Sigmoid colon (tissue), 7 donors: ENCODE results near the gene EHBP1L1. TPM values are rescaled to one million over a fixed set of nuclear protein-coding genes. Genes with fewer than 3 reads are reported as not detected.

Experiments used
- DNase-seq: peaks from one replicate; pipeline ENCODE4 v3.0.0-alpha.2; 2019
- H3K27ac ChIP-seq, 4 donors: fragments of 200-600 bp; sonication (generic); one replicate each; pipeline ENCODE4 v1.5.1; 2016 to 2019; ENCODE audit warnings: mild to moderate bottlenecking in 1 of 4
- H3K27me3 ChIP-seq, 3 donors: fragments of 200-600 bp; sonication (generic); one replicate each; pipeline ENCODE4 v1.5.1; 2019; ENCODE audit warnings: mild to moderate bottlenecking in 1 of 3
- H3K36me3 ChIP-seq, 4 donors: fragments of 200-600 bp; sonication (generic); one replicate each; pipeline ENCODE4 v1.5.1; 2016 to 2019
- H3K4me1 ChIP-seq, 4 donors: fragments of 200-600 bp; sonication (generic); one replicate each; pipeline ENCODE4 v1.5.1; 2017 to 2019
- H3K4me3 ChIP-seq, 4 donors: fragments of 200-600 bp; sonication (generic); one replicate each; pipeline ENCODE4 v1.5.1; 2017 to 2019; ENCODE audit warnings: mild to moderate bottlenecking in 2 of 4, moderate library complexity in 1 of 4
- H3K9me3 ChIP-seq, 4 donors: fragments of 200-600 bp in 3 of 4; sonication (generic) in 3 of 4; one replicate each; pipeline versions ENCODE4 v1.5.1 to v1.6.1; 2013 to 2019
- CTCF ChIP-seq, 4 experiments: fragments of 450-650 bp in 3 of 4; fragments of 200-600 bp in 1 of 4; IDR thresholded peaks; one replicate each; pipeline ENCODE4 v1.5.1; 2016 to 2019; ENCODE audit warnings: antibody characterized with exemption in 4 of 4, mild to moderate bottlenecking in 3 of 4, moderate library complexity in 2 of 4
- EP300 ChIP-seq, 4 donors: sonication (generic); formaldehyde crosslinking; IDR thresholded peaks; one replicate each; pipeline ENCODE4 v1.6.1; 2017; ENCODE audit warnings: antibody characterized with exemption in 4 of 4
- POLR2A ChIP-seq, 2 donors: fragments of 450-650 bp; IDR thresholded peaks; one replicate each; pipeline ENCODE4 v1.6.1; 2016; ENCODE audit warnings: antibody characterized with exemption in 2 of 2, mild to moderate bottlenecking in 2 of 2, moderate library complexity in 2 of 2
- POLR2AphosphoS5 ChIP-seq, 4 donors: sonication (generic); formaldehyde crosslinking; IDR thresholded peaks; one replicate each; pipeline ENCODE4 v1.6.1; 2017; ENCODE audit warnings: antibody characterized with exemption in 4 of 4
- WGBS, 2 donors: extraction: QIAGEN DNeasy Blood & Tissue Kit; methylation state at CpG; one replicate each; pipeline ENCODE4 v1.1.7; 2013; 5-methylcytosine and 5-hydroxymethylcytosine counted together
- intact Hi-C: fragments of 100-400 bp; cut with DNase I; formaldehyde crosslinking; loops from one replicate; pipeline ENCODE4 v1.15.1; 2023
- polyA plus RNA-seq, 3 donors: library from polyadenylated mRNA; stranded (reverse); fragments of 200-250 nt; gene quantifications; one replicate each; pipeline ENCODE4 v1.2.3, GENCODE V29; 2013
- total RNA-seq, 4 donors: library from RNA; depleted of rRNA; stranded (reverse); fragments of >200 nt; gene quantifications; one replicate each; pipeline ENCODE4 v1.1.0, GENCODE V29; 2016
- donor health status: healthy with polysubstance abuse.
- donor health status: Bipolar disorder and iron deficiency.
- donor health status: healthy.

Gene EHBP1L1
- total and polyA plus RNA-seq, 7 donors = 31.2 to 366 (median 148) TPM

DNA sequence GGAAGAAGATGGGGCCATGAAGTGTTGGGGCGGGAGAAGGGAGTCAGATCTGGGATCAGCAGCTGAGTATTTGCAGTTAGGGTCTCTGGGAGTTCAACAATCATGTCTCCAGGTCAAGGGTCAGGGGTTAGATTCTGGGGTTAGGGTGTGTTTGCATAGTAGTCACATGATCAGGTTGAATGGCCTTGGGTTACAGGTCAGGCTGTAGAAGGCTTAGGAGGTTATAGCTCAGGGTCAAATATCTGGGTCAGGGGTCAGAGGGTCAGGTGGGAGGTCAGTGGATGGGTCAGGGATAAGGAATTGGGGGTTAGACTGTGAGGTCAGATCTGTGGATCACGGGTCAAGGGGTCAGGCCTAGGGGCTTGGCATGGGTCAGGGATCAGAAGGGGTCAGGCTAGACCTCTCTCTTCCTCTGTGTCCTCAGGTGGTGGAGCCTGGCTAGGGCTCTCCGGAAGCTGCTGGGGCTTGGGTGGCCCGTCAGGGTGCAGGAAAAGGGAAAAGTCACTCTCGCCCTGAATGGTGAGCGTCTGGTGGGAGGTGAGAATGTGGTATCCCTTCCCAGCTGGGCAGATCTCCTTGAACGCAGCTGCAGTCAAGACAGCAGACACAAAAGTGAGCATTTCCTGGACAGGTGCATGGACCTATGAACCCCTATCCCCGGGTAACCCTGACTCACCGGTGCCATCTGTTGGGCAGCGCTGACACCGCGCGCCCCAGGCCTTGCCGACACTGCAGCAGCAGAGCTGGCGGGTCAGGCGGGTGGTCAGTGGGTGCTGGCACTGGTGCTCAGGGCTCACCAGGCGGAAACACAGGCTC, 24.1 kb upstream of the EHBP1L1 start:
- no peak for DNase-seq
- Histone ChIP-seq H3K27me3 (no peaks in the 10 kb centered on the region), H3K4me1 (peaks cover 0 to 50% (median 31%) of the 10 kb centered on the region in 4 donors), H3K36me3 (peaks cover 11 to 55% (median 31%) of the 10 kb centered on the region in 4 donors), H3K4me3 (no peak overlapping the region), H3K9me3 (no peaks in the 10 kb centered on the region), H3K27ac (peak overlapping the region in 2 of 4 donors; percentile 2 to 18)
- 13 to 33% methylated on average over 17 of the region's 17 CpGs for WGBS, 2 donors
- intact Hi-C loops = no loop called here
- TF ChIP-seq CTCF (IDR thresholded peaks at IDR 0.05) (peak in 1 of 4 experiments; percentile 27), POLR2A (IDR thresholded peaks at IDR 0.05) (no peak)

DNA sequence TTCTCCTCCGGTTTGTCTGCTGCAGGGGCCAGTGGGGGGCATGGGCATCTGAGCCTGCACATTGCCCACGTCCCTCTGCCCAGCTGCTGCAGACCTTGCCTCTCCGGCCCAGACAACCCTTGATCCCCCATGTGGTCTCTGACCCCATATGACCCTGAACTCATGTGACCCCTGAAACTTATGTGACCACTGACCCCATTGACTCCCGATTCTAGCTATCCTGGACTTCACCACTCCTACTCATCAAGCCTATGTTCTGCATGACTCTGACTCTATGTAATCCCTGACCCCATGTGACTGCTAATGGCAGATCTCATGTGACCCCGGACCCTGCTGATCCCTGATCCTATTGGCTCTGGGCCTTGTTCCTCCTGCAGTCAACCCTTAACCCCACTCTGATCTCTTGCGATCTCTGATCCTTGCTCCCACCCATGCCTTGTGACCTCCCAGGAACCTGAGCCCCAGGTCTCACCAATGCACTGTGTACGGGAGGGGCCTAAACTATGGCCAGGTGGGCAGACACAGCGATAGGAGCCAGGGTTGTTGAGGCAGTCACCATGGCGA, 23.4 kb upstream of the EHBP1L1 start:
- H3K4me1 ChIP-seq = peaks cover 0 to 50% (median 35%) of the 10 kb centered on the region in 4 donors
- intact Hi-C loops = no loop called here
- H3K9me3 ChIP-seq = no peaks in the 10 kb centered on the region
- 58 to 76% methylated on average over 9 of the region's 9 CpGs for WGBS, 2 donors
- no peak overlapping the region for H3K4me3 ChIP-seq
- no peak for DNase-seq
- peak overlapping the region in 1 of 4 donors; percentile 2 for H3K27ac ChIP-seq
- peaks cover 11 to 52% (median 29%) of the 10 kb centered on the region in 4 donors for H3K36me3 ChIP-seq
- no peaks in the 10 kb centered on the region for H3K27me3 ChIP-seq
- TF ChIP-seq CTCF (IDR thresholded peaks at IDR 0.05) = no peak
- TF ChIP-seq EP300 (IDR thresholded peaks at IDR 0.05) = no peak
- no peak for TF ChIP-seq POLR2A (IDR thresholded peaks at IDR 0.05)

DNA sequence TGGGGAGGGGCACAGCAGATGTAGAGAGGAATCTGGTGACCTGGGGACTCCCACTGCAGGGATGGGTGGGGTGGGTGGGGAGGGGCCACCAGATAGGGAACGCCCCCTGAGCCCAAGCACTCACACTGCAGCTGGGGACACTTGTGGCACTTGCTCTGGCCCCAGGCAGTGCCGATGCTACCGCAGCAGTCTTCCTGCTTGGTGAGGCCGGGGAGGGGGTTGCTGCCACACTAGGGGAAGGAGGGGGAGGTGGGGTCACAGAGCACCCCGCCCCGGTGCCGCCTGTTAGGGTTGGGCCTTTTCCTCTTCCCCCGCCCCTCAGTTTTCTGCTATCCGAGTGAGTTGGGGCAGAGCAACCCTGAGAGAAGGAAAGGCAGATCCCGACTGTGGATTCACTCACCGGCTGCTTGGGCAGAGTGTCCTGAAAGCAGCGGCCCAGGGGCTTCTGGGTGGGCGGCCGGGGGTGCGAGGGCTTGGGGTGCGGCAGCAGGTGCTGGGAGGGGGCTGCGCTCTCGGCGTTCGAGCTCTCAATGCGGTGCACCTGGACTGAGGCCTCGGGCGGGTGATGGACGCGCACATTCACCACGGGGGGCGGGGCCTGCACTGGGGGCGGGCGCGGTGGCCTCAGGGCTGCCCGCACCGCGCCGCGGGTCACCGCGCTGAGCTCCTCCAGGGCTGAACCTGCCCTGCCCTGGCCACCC, 22.4 kb upstream of the EHBP1L1 start:
- Histone ChIP-seq H3K27me3 (no peaks in the 10 kb centered on the region), H3K4me3 (no peak overlapping the region), H3K9me3 (no peaks in the 10 kb centered on the region), H3K36me3 (peaks cover 11 to 42% (median 24%) of the 10 kb centered on the region in 4 donors), H3K4me1 (peaks cover 0 to 50% (median 38%) of the 10 kb centered on the region in 4 donors), H3K27ac (peak overlapping the region in 1 of 4 donors; percentile 96)
- no peak for DNase-seq
- intact Hi-C loops = no loop called here
- no peak for TF ChIP-seq POLR2A (IDR thresholded peaks at IDR 0.05)
- TF ChIP-seq POLR2AphosphoS5 (IDR thresholded peaks at IDR 0.05) = no peak
- no peak for TF ChIP-seq EP300 (IDR thresholded peaks at IDR 0.05)
- no peak for TF ChIP-seq CTCF (IDR thresholded peaks at IDR 0.05)
- 57 to 60% methylated on average over 37 of the region's 37 CpGs for WGBS, 2 donors

GRCh38 chr11:65554057-65554818, 21.6 kb upstream of the EHBP1L1 start:
- no peaks in the 10 kb centered on the region for H3K9me3 ChIP-seq
- no peaks in the 10 kb centered on the region for H3K27me3 ChIP-seq
- peaks cover 11 to 34% (median 17%) of the 10 kb centered on the region in 4 donors for H3K36me3 ChIP-seq
- no peak for DNase-seq
- 85 to 88% methylated on average over 27 of the region's 27 CpGs for WGBS, 2 donors
- peaks cover 0 to 58% (median 45%) of the 10 kb centered on the region in 4 donors for H3K4me1 ChIP-seq
- intact Hi-C loops = no loop called here
- TF ChIP-seq POLR2A (IDR thresholded peaks at IDR 0.05) (no peak), POLR2AphosphoS5 (IDR thresholded peaks at IDR 0.05) (no peak), EP300 (IDR thresholded peaks at IDR 0.05) (no peak), CTCF (IDR thresholded peaks at IDR 0.05) (no peak)
- no peak overlapping the region for H3K4me3 ChIP-seq
- H3K27ac ChIP-seq = peak overlapping the region in 2 of 4 donors; percentile 96 to 99
